Keratinocyte (primary cell): ENCODE results near the gene FAM83E. TPM values are rescaled to one million over a fixed set of nuclear protein-coding genes. Genes with fewer than 3 reads are reported as not detected.

Experiments
- DNase-seq: peaks from one replicate; pipeline ENCODE4 v3.0.0-alpha.2; 2011; ENCODE audit warnings: low read depth, missing footprints, low spot score
- FAIRE-seq: peaks from 2 replicates; lab custom pipeline; 2011; peaks lifted over from hg19 to GRCh38; lab: Jason Lieb, UNC
- H2AFZ ChIP-seq: 2 replicates; pipeline ENCODE4 v1.6.0; 2012; ENCODE audit warnings: low read length, control low read depth, inconsistent platforms; ENCODE audit not compliant: control insufficient read depth
- H3K27ac ChIP-seq: 2 replicates; pipeline ENCODE4 v1.5.1; 2011; ENCODE audit warnings: low read length; ENCODE audit not compliant: control insufficient read depth, insufficient read depth
- H3K27me3 ChIP-seq: 3 replicates; pipeline ENCODE4 v1.6.0; 2011; ENCODE audit warnings: low read length; ENCODE audit not compliant: control insufficient read depth, insufficient read depth; ENCODE audit errors: extremely low read depth
- H3K36me3 ChIP-seq, 2 experiments: 2 replicates in 1 of 2; 3 replicates in 1 of 2; pipeline ENCODE4 v1.5.1; 2011; ENCODE audit warnings: low read length in 2 of 2, mild to moderate bottlenecking in 1 of 2; ENCODE audit not compliant: control insufficient read depth in 2 of 2, insufficient read depth in 2 of 2; ENCODE audit errors: extremely low read depth in 1 of 2
- H3K4me1 ChIP-seq: 3 replicates; pipeline ENCODE4 v1.5.1; 2011; ENCODE audit warnings: low read length; ENCODE audit not compliant: control insufficient read depth, insufficient read depth; ENCODE audit errors: extremely low read depth
- H3K4me2 ChIP-seq: 3 replicates; pipeline ENCODE4 v1.6.0; 2011; ENCODE audit warnings: low read depth, low read length; ENCODE audit not compliant: control insufficient read depth, insufficient read depth; ENCODE audit errors: extremely low read depth
- H3K4me3 ChIP-seq, 3 experiments: fragments of 200-600 bp in 1 of 3; sonication (generic) in 1 of 3; 2 replicates in 2 of 3; 3 replicates in 1 of 3; pipeline ENCODE4 v1.5.1; 2011 to 2016; ENCODE audit warnings: low read length in 3 of 3, mild to moderate bottlenecking in 3 of 3, control low read depth in 2 of 3, inconsistent platforms in 1 of 3, low read depth in 1 of 3, mixed read lengths in 1 of 3, mixed run types in 1 of 3, moderate library complexity in 1 of 3; ENCODE audit not compliant: control insufficient read depth in 2 of 3, insufficient read depth in 2 of 3; ENCODE audit errors: extremely low read depth in 1 of 3
- H3K79me2 ChIP-seq: 2 replicates; pipeline ENCODE4 v1.6.0; 2012; ENCODE audit warnings: low read length; ENCODE audit not compliant: control insufficient read depth, insufficient read depth
- H3K9ac ChIP-seq: 3 replicates; pipeline ENCODE4 v1.6.0; 2011; ENCODE audit warnings: low read length; ENCODE audit not compliant: control insufficient read depth, insufficient read depth; ENCODE audit errors: extremely low read depth
- H3K9me1 ChIP-seq: 3 replicates; pipeline ENCODE4 v1.6.0; 2011; ENCODE audit warnings: low read length; ENCODE audit not compliant: control insufficient read depth, insufficient read depth; ENCODE audit errors: extremely low read depth
- H3K9me3 ChIP-seq: 2 replicates; pipeline ENCODE4 v1.5.1; 2012; ENCODE audit warnings: low read depth, low read length; ENCODE audit not compliant: control insufficient read depth
- H4K20me1 ChIP-seq: 3 replicates; pipeline ENCODE4 v1.6.0; 2011; ENCODE audit warnings: low read length; ENCODE audit not compliant: control insufficient read depth, insufficient read depth; ENCODE audit errors: extremely low read depth
- CTCF ChIP-seq, 3 experiments: IDR thresholded peaks in 1 of 3; conservative IDR thresholded peaks in 1 of 3; optimal IDR thresholded peaks in 1 of 3; 2 replicates in 2 of 3; 3 replicates in 1 of 3; pipeline versions ENCODE3 to v1.5.1; 2011; ENCODE audit warnings: low read length in 3 of 3, mild to moderate bottlenecking in 3 of 3, moderate library complexity in 2 of 3, control low read depth in 1 of 3, inconsistent platforms in 1 of 3; ENCODE audit not compliant: insufficient read depth in 2 of 3; ENCODE audit errors: extremely low read depth in 1 of 3
- EZH2 ChIP-seq: IDR thresholded peaks from one replicate; pipeline ENCODE4 v1.6.1; 2012; ENCODE audit warnings: inconsistent platforms, mild to moderate bottlenecking, low read length, moderate library complexity
- dilution Hi-C: fragments of 300-500 bp; cut with MboI; formaldehyde crosslinking; loops from one replicate; pipeline ENCODE4 v1.7.0; 2020; ENCODE audit warnings: low sequenced_read_pairs; ENCODE audit not compliant: extremely low pct_ligation_motif_present
- polyA plus RNA-seq, 5 experiments: library from polyadenylated mRNA; depleted of rRNA in 3 of 5; stranded (reverse) in 3 of 5; stranded (forward) in 1 of 5; unstranded in 1 of 5; fragments of >200 nt; gene quantifications; 1 replicate in 1 of 5; 2 replicates in 3 of 5; 3 replicates in 1 of 5; pipeline versions ENCODE4 v1.2.1 to v1.2.3, GENCODE V29; 2011 to 2012; ENCODE audit warnings: missing spikeins in 2 of 5, low read depth in 1 of 5, low replicate concordance in 1 of 5

The FAM83E gene
- polyA plus RNA-seq, 1 donor (not counting 4 experiments of a cell fraction or from before 2014, with no cell fraction given) = 0.17 TPM

GRCh38 chr19:48637449-48637947 lies 22.6 kb upstream of the FAM83E start:
- Histone ChIP-seq H3K9ac (peak overlapping the region; percentile 83), H3K27ac (peak overlapping the region; percentile 85), H3K9me1 (no peaks in the 10 kb centered on the region), H3K36me3 (no peaks in the 10 kb centered on the region), H3K27me3 (no peaks in the 10 kb centered on the region), H3K4me2 (peak overlapping the region; percentile 89), H2AFZ (peak overlapping the region; percentile 61), H3K4me3 (peak overlapping the region; percentile 53 to 75 (median 72)), H4K20me1 (no peaks in the 10 kb centered on the region), H3K9me3 (no peaks in the 10 kb centered on the region), H3K79me2 (no peaks in the 10 kb centered on the region), H3K4me1 (peaks cover 55% of the 10 kb centered on the region)
- dilution Hi-C loops = no loop called here
- TF ChIP-seq EZH2 = no peak
- no peak for TF ChIP-seq CTCF (optimal IDR thresholded peaks at IDR 0.05 in 1 of 3, IDR thresholded peaks at IDR 0.05 in 1 of 3, conservative IDR thresholded peaks at IDR 0.05 in 1 of 3; ENCODE audit: extremely low read depth in 1 of 3, insufficient read depth in 2 of 3, low read length in 3 of 3)
- FAIRE-seq (no peak), DNase-seq (peak; percentile 92)

- DNase-seq = no peak
- H3K9me3 ChIP-seq = no peaks in the 10 kb centered on the region
- peak within 1 kb of the TSS; percentile 61 for H2AFZ ChIP-seq
- FAIRE-seq = no peak
- dilution Hi-C loops = no loop called here
- H3K9ac ChIP-seq = peak within 1 kb of the TSS; percentile 83
- peak within 1 kb of the TSS; percentile 85 for H3K27ac ChIP-seq
- H4K20me1 ChIP-seq = no peaks in the 10 kb centered on the region
- peak within 1 kb of the TSS; percentile 53 to 75 (median 72) for H3K4me3 ChIP-seq
- TF ChIP-seq CTCF (optimal IDR thresholded peaks at IDR 0.05 in 1 of 3, IDR thresholded peaks at IDR 0.05 in 1 of 3, conservative IDR thresholded peaks at IDR 0.05 in 1 of 3; ENCODE audit: extremely low read depth in 1 of 3, insufficient read depth in 2 of 3, low read length in 3 of 3) = peak in 2 of 3 experiments; percentile 18 to 28
- TF ChIP-seq EZH2 = no peak
- peak within 1 kb of the TSS; percentile 89 for H3K4me2 ChIP-seq
- H3K27me3 ChIP-seq = no peaks in the 10 kb centered on the region
- no peaks in the 10 kb centered on the region for H3K9me1 ChIP-seq
- no peaks in the 10 kb centered on the region for H3K36me3 ChIP-seq
- H3K4me1 ChIP-seq = peaks cover 58% of the 10 kb centered on the region
- H3K79me2 ChIP-seq = no peaks in the 10 kb centered on the region
These were observed 22.1 kb upstream of the FAM83E start, which contains the start of gene DBP for GRCh38 chr19:48636859-48637448. DBP (minus strand) TSS chr19:48637379; CDS start chr19:48636994, 385 bp downstream.
